HL-60 (cell line): ENCODE measurements around the gene HLA-G.

ENCODE experiments used
- GABPA ChIP-seq: IDR thresholded peaks from 2 replicates; pipeline ENCODE4 v1.6.1; 2012; ENCODE audit warnings: low read depth
- POLR2AphosphoS5 ChIP-seq: IDR thresholded peaks from 2 replicates; pipeline ENCODE4 v1.6.1; 2012; ENCODE audit warnings: low read depth
- TF ChIP-seq, protein P1 (sequence below): IDR thresholded peaks from one replicate; pipeline ENCODE4 v1.5.1; 2011; ENCODE audit warnings: low read length, control low read depth, inconsistent platforms; ENCODE audit not compliant: insufficient read depth
- TF ChIP-seq, protein P2 (sequence below): IDR thresholded peaks from 2 replicates; pipeline ENCODE4 v1.6.1; 2012; ENCODE audit warnings: low read depth; ENCODE audit not compliant: insufficient replicate concordance

DNA sequence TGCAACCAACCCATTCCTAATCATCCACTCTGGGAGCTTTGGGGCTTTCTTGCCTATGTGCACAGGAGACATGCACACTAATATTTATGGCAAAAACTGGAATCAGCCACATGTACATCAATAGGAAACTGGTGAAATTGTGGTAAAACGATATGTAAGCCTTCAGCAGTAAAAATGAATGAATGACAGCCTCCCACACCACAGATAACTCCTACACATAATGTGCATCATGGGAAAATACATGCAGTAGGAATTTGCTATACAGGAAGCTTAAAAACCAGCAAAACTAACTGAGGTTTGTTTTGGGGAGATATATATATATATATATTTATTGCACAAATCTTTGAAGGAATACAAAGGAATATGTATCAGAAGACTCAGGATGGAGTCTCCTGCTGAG is 47.6 kb downstream of the HLA-G start:
- no peak for TF ChIP-seq GABPA
- TF ChIP-seq, protein P1, sequence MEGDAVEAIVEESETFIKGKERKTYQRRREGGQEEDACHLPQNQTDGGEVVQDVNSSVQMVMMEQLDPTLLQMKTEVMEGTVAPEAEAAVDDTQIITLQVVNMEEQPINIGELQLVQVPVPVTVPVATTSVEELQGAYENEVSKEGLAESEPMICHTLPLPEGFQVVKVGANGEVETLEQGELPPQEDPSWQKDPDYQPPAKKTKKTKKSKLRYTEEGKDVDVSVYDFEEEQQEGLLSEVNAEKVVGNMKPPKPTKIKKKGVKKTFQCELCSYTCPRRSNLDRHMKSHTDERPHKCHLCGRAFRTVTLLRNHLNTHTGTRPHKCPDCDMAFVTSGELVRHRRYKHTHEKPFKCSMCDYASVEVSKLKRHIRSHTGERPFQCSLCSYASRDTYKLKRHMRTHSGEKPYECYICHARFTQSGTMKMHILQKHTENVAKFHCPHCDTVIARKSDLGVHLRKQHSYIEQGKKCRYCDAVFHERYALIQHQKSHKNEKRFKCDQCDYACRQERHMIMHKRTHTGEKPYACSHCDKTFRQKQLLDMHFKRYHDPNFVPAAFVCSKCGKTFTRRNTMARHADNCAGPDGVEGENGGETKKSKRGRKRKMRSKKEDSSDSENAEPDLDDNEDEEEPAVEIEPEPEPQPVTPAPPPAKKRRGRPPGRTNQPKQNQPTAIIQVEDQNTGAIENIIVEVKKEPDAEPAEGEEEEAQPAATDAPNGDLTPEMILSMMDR: no peak
- TF ChIP-seq, protein P2, sequence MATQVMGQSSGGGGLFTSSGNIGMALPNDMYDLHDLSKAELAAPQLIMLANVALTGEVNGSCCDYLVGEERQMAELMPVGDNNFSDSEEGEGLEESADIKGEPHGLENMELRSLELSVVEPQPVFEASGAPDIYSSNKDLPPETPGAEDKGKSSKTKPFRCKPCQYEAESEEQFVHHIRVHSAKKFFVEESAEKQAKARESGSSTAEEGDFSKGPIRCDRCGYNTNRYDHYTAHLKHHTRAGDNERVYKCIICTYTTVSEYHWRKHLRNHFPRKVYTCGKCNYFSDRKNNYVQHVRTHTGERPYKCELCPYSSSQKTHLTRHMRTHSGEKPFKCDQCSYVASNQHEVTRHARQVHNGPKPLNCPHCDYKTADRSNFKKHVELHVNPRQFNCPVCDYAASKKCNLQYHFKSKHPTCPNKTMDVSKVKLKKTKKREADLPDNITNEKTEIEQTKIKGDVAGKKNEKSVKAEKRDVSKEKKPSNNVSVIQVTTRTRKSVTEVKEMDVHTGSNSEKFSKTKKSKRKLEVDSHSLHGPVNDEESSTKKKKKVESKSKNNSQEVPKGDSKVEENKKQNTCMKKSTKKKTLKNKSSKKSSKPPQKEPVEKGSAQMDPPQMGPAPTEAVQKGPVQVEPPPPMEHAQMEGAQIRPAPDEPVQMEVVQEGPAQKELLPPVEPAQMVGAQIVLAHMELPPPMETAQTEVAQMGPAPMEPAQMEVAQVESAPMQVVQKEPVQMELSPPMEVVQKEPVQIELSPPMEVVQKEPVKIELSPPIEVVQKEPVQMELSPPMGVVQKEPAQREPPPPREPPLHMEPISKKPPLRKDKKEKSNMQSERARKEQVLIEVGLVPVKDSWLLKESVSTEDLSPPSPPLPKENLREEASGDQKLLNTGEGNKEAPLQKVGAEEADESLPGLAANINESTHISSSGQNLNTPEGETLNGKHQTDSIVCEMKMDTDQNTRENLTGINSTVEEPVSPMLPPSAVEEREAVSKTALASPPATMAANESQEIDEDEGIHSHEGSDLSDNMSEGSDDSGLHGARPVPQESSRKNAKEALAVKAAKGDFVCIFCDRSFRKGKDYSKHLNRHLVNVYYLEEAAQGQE: no peak
- TF ChIP-seq POLR2AphosphoS5: no peak
